NCI-H526 (cell line): ENCODE results near the gene SND1.
"Not testable (repeated sequence)": the region's sequence is repeated elsewhere in the genome, so short reads cannot be mapped to it uniquely, and the experiment has no call there.

ENCODE experiments used
- DNase-seq, 2 experiments: peaks; one replicate each; lab custom pipeline; 2025; lab: John Stamatoyannopoulos, UW

The SND1 gene

GRCh38 chr7:127889677-127890076, 237.7 kb downstream of the SND1 start:
- DNase-seq, result no peak

DNA sequence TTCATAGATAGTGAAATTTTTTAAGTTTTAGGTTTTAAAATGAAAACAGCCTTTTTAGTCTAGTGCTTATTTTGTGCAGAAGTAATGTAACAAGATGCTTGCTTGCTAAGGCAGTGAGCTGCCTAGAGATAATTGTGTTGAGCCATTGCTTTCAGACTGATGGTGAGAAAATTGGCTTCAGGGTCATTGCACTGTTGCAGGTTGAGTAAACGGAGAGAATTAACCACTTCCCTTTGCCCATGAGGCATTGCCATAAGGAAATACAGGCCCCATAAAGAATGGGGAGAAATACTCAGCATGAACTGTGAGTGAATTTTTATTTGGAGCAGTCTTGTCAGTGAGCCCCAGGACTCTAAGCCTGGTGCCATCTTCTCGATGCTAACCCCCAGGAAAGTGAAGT, 238.7 kb downstream of the SND1 start:
- DNase-seq, result no peak

GRCh38 chr7:127891144-127891543, 239.2 kb downstream of the SND1 start:
- DNase-seq, result no peak

GRCh38 chr7:127891854-127892438, 240.0 kb downstream of the SND1 start:
- DNase-seq, result no peak

GRCh38 chr7:127892488-127893314, 240.7 kb downstream of the SND1 start:
- DNase-seq, result no peak

- DNase-seq, result no peak
These were observed 241.6 kb downstream of the SND1 start for GRCh38 chr7:127893547-127893946.

GRCh38 chr7:127894588-127894987, 242.6 kb downstream of the SND1 start:
- DNase-seq, result no peak

GRCh38 chr7:127895360-127895759, 243.4 kb downstream of the SND1 start:
- no peak for DNase-seq

DNA sequence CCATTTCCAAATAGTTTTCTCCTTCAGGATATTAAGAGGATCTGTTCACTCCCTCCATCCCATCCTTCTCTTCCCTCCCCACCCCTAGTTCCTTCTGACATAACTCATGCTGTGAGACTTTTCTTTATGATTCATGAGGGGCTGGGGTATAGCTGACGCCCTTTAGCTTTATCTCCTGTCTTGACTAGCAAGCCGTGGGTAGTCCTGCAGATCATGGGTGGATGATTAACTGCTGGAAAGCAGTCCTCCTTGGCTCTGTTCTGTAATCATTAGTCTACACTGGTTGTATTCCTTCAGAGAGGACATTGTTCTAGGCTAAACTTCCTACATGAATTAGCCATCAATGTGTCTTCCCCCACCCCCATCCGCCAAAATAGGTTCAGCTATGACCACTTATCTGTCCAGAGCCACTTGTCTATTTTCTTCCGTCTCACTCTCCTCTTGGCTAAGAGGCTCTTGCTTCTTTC, 243.9 kb downstream of the SND1 start:
- no peak for DNase-seq

DNA sequence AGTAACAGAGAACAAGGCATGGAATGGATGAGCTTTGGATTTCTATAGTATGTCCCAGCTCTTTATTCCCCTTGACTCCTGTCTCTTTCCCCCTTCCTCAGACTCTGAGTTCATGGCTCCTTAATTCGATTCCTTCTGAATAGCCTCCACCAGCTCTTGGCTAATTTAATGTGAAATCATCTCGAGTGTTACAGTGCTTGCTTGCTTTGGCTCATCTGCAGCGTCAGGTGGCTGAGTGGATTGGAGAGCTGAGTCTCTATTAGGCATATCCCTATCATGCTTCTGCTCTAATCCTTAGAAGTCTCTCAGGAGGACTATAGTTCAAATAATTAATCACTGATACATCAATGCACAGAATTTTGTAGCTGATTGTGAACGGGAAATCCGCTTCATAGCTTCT, 244.7 kb downstream of the SND1 start:
- DNase-seq, result no peak

GRCh38 chr7:127897704-127898454, 245.9 kb downstream of the SND1 start:
- no peak for DNase-seq

DNA sequence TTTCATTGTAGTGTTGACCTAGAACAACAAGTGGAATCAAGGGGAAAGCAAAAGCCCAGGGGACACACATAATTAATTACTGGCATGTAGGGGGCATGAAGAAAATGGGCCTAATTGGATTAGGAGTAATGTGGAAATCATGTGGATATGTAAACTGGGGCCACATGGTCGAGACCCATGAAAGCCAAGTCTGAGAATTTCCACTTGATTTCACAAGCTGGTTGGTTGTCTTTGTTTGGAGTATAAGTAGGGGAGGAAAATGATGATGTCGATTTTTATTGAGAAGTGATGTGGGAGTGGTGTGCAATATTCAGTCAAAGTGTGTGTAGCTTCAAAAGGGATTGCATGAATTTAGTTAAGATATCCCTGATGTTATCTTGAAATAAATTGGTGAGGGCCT, 247.4 kb downstream of the SND1 start:
- DNase-seq, result no peak

GRCh38 chr7:127900141-127900540, 248.1 kb downstream of the SND1 start:
- no peak for DNase-seq

- DNase-seq, result no peak
These were observed 249.0 kb downstream of the SND1 start for GRCh38 chr7:127900732-127901685.

DNA sequence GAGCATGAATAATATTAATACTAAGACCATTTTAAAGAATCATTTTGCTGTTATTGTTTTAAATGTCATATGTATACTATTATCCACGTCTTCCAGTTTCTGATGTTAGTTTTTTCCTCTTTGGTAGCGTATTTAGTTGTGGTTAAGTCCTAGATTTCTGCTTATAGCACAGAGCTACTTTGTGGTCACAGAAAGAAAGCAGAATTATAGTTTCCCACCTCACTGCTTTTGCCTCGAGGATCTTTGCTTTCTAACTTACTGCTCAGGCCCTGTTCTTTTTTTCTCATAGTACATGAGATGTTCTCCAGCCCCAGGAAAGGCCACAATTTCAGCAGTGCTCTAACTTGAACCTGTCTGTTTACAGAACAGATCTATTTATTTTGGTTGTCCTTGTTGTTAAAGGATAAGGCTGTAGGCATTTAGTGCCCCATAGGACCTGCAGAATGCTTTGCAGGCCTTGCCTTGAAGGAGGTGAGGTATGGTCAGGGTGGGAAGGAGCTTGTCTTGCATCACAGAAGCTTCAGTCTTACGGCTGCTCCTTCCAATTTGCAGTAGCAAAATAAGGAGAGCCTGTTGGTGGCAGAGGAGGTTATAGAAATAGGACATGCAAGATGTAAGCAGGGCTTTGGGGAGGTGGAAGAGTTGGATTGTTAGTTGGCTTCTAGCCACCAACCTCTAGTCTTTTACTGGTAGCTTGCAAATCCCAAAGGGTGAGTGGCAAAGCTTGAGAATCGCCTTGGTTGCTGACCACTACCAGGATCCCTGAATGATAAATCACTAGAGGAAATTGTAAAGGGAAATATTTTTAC, 250.1 kb downstream of the SND1 start:
- no peak for DNase-seq

DNA sequence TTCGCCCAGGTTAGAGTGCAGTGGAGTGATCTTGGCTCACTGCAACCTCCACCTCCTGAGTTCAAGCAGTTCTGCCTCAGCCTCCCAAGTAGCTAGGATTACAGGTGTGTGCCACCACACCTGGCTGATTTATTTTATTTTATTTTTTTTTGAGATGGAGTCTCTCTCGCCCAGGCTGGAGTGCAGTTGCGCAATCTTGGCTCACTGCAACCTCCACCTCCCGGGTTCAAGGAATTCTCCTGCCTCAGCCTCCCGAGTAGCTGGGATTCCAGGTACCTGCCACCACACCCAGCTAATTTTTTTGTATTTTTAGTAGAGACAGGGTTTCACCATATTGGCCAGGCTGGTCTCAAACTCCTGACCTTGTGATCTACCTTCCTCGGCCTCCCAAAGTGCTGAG, 250.8 kb downstream of the SND1 start:
- DNase-seq, result not testable (repeated sequence)

DNA sequence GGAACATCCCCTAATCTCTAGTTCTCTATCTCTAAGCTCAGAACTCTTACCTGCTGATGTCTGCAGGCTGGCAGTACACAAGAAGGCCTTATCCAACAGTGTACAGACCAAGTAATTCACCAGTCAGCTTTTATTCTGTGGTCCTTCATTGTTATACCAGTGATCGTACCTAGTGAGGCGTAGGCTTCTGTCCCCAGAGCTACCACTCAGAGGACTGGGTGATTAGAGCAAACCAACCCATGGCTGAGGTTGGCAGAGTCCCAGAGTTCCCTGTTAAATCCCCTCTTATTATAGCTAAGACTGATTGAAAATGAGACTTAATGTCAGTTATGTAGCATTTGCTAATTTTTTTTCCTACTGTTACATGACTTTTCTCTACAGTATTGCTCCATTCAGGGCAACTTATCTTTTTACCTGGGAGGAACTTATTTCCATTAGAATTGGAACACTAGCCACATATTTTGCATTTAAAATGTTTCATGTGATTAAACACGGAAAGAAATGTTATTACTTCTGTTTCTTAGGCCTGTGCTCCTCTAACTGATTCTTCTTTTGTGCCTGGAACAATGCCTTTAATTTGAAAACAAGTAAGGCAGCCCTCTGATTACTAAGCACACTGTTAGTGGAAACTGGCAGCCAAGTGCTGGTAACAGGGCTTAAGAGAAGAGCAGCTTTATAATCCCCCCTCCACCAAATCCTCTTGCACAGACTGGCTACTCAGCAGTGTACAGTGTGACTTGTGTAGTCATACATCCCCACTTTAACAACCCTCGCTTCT, 252.1 kb downstream of the SND1 start:
- no peak for DNase-seq

DNA sequence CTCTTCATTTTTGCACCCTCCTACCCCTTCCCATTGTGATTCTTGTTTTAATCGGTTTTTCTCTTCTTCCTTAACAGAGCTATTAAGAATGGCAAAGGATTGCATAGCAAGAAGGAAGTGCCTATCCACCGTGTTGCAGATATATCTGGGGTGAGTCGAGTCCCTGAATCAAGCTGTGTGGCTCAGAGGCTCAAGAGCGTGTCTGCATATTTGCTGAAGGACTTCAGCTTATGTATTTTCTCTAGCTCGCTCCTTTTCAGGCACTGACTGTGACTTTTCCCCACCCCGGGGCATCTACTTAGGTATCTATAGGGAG, 252.6 kb downstream of the SND1 start:
- no peak for DNase-seq

- no peak for DNase-seq
These were observed 253.0 kb downstream of the SND1 start for GRCh38 chr7:127905021-127905420.
